Measurements from ENCODE around the gene SIRPB2.

DNA sequence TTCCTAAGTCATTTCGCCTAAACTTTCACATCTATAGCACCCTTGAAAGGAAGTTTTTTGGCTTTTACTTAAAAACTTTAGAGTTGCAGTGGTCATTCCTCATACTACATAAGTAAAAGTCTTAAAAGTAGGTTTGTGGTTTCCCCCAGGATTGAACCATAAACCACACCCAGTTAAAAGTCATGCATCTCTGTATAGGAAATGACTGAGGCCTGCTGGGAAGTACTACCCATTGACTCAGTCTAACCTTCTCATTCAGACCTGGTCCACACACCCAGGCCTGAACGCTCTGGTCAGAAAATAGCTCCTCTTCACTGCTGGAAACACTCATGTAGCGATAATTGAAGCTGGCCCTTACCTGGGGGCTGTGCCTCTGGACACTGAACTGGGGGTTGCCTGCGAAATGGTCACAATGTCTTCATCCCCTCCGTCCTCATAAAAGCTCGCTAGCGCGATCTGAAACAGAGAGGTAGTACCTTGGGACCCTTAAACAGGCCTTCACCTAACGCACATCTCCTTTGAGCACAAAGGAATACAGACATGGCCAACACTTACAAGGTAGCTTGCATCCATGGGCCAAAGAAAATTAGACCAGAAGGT is 27.1 kb downstream of the SIRPB2 start:
- TF ChIP-seq, protein P1, sequence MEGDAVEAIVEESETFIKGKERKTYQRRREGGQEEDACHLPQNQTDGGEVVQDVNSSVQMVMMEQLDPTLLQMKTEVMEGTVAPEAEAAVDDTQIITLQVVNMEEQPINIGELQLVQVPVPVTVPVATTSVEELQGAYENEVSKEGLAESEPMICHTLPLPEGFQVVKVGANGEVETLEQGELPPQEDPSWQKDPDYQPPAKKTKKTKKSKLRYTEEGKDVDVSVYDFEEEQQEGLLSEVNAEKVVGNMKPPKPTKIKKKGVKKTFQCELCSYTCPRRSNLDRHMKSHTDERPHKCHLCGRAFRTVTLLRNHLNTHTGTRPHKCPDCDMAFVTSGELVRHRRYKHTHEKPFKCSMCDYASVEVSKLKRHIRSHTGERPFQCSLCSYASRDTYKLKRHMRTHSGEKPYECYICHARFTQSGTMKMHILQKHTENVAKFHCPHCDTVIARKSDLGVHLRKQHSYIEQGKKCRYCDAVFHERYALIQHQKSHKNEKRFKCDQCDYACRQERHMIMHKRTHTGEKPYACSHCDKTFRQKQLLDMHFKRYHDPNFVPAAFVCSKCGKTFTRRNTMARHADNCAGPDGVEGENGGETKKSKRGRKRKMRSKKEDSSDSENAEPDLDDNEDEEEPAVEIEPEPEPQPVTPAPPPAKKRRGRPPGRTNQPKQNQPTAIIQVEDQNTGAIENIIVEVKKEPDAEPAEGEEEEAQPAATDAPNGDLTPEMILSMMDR (IDR thresholded peaks at IDR 0.05; ENCODE audit: insufficient read depth, low read length, poor library complexity, severe bottlenecking): no peak
- TF ChIP-seq EZH2phosphoT487 (conservative IDR thresholded peaks at IDR 0.05; ENCODE audit: low read length): no peak
